ENCODE data around the gene MRPL36. TPM values are rescaled to one million over a fixed set of nuclear protein-coding genes. Genes with fewer than 3 reads are reported as not detected.

Gene MRPL36
- total RNA-seq, 2 donors from 2014 or later, result 47.9 to 66.3 TPM

- Histone ChIP-seq H3K4me3 (no peak overlapping the region), H3K27me3 (replicated peaks; ENCODE audit: insufficient read depth) (no peaks in the 10 kb centered on the region), H3K9me3 (no peaks in the 10 kb centered on the region), H3K27ac (peak overlapping the region in 1 of 2 donors; percentile 53), H3K36me3 (no peaks in the 10 kb centered on the region), H3K4me1 (replicated peaks) (no peaks in the 10 kb centered on the region)
- no peak for TF ChIP-seq POLR2AphosphoS5 (IDR thresholded peaks at IDR 0.05)
- TF ChIP-seq POLR2A (IDR thresholded peaks at IDR 0.05), result no peak
- no peak for TF ChIP-seq CTCF (IDR thresholded peaks at IDR 0.05)
- WGBS, result 86% methylated on average over 12 of the region's 12 CpGs
- intact Hi-C loops (cut with DNase I), result no loop called here
- DNase-seq (ENCODE audit: low spot score), result no peak
These were observed 12.1 kb downstream of the MRPL36 start for GRCh38 chr5:1787472-1788047.

GRCh38 chr5:1786621-1787471 is 12.8 kb downstream of the MRPL36 start:
- intact Hi-C loops (cut with DNase I), result no loop called here
- Histone ChIP-seq H3K4me3 (no peak overlapping the region), H3K27me3 (replicated peaks; ENCODE audit: insufficient read depth) (no peaks in the 10 kb centered on the region), H3K4me1 (replicated peaks) (no peaks in the 10 kb centered on the region), H3K36me3 (no peaks in the 10 kb centered on the region), H3K9me3 (no peaks in the 10 kb centered on the region), H3K27ac (peak overlapping the region in 1 of 2 donors; percentile 53)
- WGBS, result 88% methylated on average over 29 of the region's 29 CpGs
- TF ChIP-seq POLR2AphosphoS5 (IDR thresholded peaks at IDR 0.05) (peak; percentile 46), POLR2A (IDR thresholded peaks at IDR 0.05) (no peak), CTCF (IDR thresholded peaks at IDR 0.05) (no peak)
- DNase-seq (ENCODE audit: low spot score), result peak; percentile 50

- TF ChIP-seq CTCF (IDR thresholded peaks at IDR 0.05) (no peak), POLR2AphosphoS5 (IDR thresholded peaks at IDR 0.05) (no peak), POLR2A (IDR thresholded peaks at IDR 0.05) (no peak)
- Histone ChIP-seq H3K27ac (no peak overlapping the region), H3K27me3 (replicated peaks; ENCODE audit: insufficient read depth) (no peaks in the 10 kb centered on the region), H3K4me1 (replicated peaks) (no peaks in the 10 kb centered on the region), H3K9me3 (no peaks in the 10 kb centered on the region), H3K36me3 (no peaks in the 10 kb centered on the region), H3K4me3 (no peak overlapping the region)
- 96% methylated on average over 13 of the region's 13 CpGs for WGBS
- intact Hi-C loops (cut with DNase I), result no loop called here
- DNase-seq (ENCODE audit: low spot score), result no peak
These were observed 13.7 kb downstream of the MRPL36 start for GRCh38 chr5:1785984-1786383.

- Histone ChIP-seq H3K9me3 (no peaks in the 10 kb centered on the region), H3K27ac (no peak overlapping the region), H3K36me3 (no peaks in the 10 kb centered on the region), H3K4me3 (no peak overlapping the region), H3K27me3 (replicated peaks; ENCODE audit: insufficient read depth) (no peaks in the 10 kb centered on the region), H3K4me1 (replicated peaks) (no peaks in the 10 kb centered on the region)
- no peak for DNase-seq (ENCODE audit: low spot score)
- intact Hi-C loops (cut with DNase I), result no loop called here
- TF ChIP-seq POLR2A (IDR thresholded peaks at IDR 0.05), result no peak
- no peak for TF ChIP-seq CTCF (IDR thresholded peaks at IDR 0.05)
- TF ChIP-seq POLR2AphosphoS5 (IDR thresholded peaks at IDR 0.05), result no peak
- WGBS, result 75% methylated on average over 8 of the region's 8 CpGs
These were observed 14.6 kb downstream of the MRPL36 start for GRCh38 chr5:1785062-1785461.
